Measurements from ENCODE around the gene PDLIM1. TPM values are rescaled to one million over a fixed set of nuclear protein-coding genes. Genes with fewer than 3 reads are reported as not detected.

Gene PDLIM1
- total and polyA plus RNA-seq, 2 of the 8 experiments (the other 6 are each of a cell fraction or from before 2014, with no cell fraction given) = 169 to 245 TPM

DNA sequence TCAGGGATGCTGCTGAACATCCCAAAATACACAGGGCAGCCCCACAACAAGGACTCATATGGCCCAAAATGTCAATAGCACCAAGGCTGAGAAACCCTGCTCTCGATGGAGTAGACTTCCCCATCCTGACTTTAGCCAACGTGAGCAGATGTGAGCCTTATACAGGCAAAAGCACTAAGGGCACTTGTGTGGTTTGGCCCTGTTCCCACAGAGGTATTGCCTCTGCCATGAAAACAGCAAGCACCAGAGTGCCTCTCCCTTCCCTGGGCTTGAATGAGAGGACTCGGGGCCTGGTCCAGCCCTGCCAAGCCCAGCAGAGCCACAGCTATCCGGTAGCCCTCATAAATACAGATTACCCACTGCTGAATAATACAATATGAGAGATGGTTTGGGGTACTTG is 49.3 kb downstream of the PDLIM1 start:
- WGBS, 2 experiments (ENCODE audit: extremely low coverage in 1 of 2, insufficient coverage in 1 of 2, insufficient read length in 1 of 2, insufficient replicate concordance in 2 of 2, low coverage in 1 of 2, low lambda C conversion rate in 2 of 2, missing lambda C conversion rate in 1 of 2) = 91% methylated on average over 4 of the region's 4 CpGs; no CpG with 5 or more reads in 1 of the 2 experiments
- H3K23me2 ChIP-seq (ENCODE audit: low read depth, low read length) = no peaks in the 10 kb centered on the region
- no peak overlapping the region for H3K27ac ChIP-seq (ENCODE audit: low read depth, low read length)
- TF ChIP-seq SP1 (IDR thresholded peaks at IDR 0.05; ENCODE audit: low read depth, low read length) = no peak
- TF ChIP-seq KDM4A (IDR thresholded peaks at IDR 0.05; ENCODE audit: low read depth, low read length, severe bottlenecking) = no peak
- TF ChIP-seq, protein P1, sequence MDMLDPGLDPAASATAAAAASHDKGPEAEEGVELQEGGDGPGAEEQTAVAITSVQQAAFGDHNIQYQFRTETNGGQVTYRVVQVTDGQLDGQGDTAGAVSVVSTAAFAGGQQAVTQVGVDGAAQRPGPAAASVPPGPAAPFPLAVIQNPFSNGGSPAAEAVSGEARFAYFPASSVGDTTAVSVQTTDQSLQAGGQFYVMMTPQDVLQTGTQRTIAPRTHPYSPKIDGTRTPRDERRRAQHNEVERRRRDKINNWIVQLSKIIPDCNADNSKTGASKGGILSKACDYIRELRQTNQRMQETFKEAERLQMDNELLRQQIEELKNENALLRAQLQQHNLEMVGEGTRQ (IDR thresholded peaks at IDR 0.05; ENCODE audit: low read length) = no peak
- no peak for TF ChIP-seq POU5F1 (IDR thresholded peaks at IDR 0.05; ENCODE audit: low read depth, low read length)
- TF ChIP-seq KDM1A (IDR thresholded peaks at IDR 0.05; ENCODE audit: borderline replicate concordance, low read length) = no peak
- TF ChIP-seq ZNF274 (IDR thresholded peaks at IDR 0.05; ENCODE audit: borderline replicate concordance, extremely low read depth, low read length) = no peak
- TF ChIP-seq CHD2 (IDR thresholded peaks at IDR 0.05; ENCODE audit: low read length) = no peak
- TF ChIP-seq CBX5 (IDR thresholded peaks at IDR 0.05; ENCODE audit: low read depth, low read length) = no peak
- TF ChIP-seq MAFK (IDR thresholded peaks at IDR 0.05; ENCODE audit: low read depth, low read length) = no peak
- no peak for TF ChIP-seq GABPA (IDR thresholded peaks at IDR 0.05; ENCODE audit: borderline replicate concordance, insufficient read depth, low read length)
- TF ChIP-seq NANOG (IDR thresholded peaks at IDR 0.05; ENCODE audit: insufficient read depth, low read depth, low read length, poor library complexity, severe bottlenecking) = no peak
- no peak for TF ChIP-seq HDAC2 (IDR thresholded peaks at IDR 0.05; ENCODE audit: borderline replicate concordance in 1 of 2, low read depth in 2 of 2, low read length in 2 of 2)

More for the DNA sequence above, 49.3 kb downstream of the PDLIM1 start:
- Histone ChIP-seq H2AFZ (ENCODE audit: low read length) (no peak overlapping the region), H3K4ac (replicated peaks; ENCODE audit: insufficient read length, low read depth, low read length) (no peak overlapping the region), H3K18ac (ENCODE audit: extremely low read depth, low read length) (no peak overlapping the region; the same call in 1 of the 2 replicates), H3K4me2 (ENCODE audit: insufficient read depth in 1 of 2, low read depth in 2 of 2, low read length in 2 of 2) (no peak overlapping the region), H2AK5ac (ENCODE audit: low read depth, low read length) (no peak overlapping the region), H2BK20ac (ENCODE audit: low read length) (no peak overlapping the region; the same call in 1 of the 2 replicates), H3K27me3 (replicated peaks in 1 of 4; ENCODE audit: control insufficient read depth in 3 of 4, extremely low read depth in 1 of 4, insufficient read depth in 3 of 4, low read length in 3 of 4) (no peaks in the 10 kb centered on the region), H3K9me3 (ENCODE audit: insufficient read depth in 2 of 2, low read depth in 1 of 2, low read length in 1 of 2) (peaks cover 0 to 3% of the 10 kb centered on the region in 2 experiments; a peak in 1 of 4 replicates), H2BK5ac (ENCODE audit: low read depth, low read length) (peak overlapping the region; percentile 83; the same call in 1 of the 2 replicates), H4K5ac (ENCODE audit: insufficient read length, low read depth, low read length) (no peak overlapping the region), H3K14ac (ENCODE audit: insufficient read length) (no peak overlapping the region), H4K8ac (ENCODE audit: extremely low read depth, insufficient read depth, low read length) (peak overlapping the region; percentile 36; the same call in 1 of the 2 replicates), H3K4me1 (replicated peaks in 1 of 4; ENCODE audit: control insufficient read depth in 3 of 4, insufficient read depth in 4 of 4, low read length in 3 of 4) (0 out of 7 replicates have a peak, but pooled peaks cover 0 to 2% (median 0%) of the 10 kb centered on the region in 4 experiments), H2BK15ac (ENCODE audit: low read length) (0 out of 2 replicates have a peak overlapping the region, but pooled peaks have one; percentile 6), H3K79me1 (ENCODE audit: low read depth, low read length) (no peaks in the 10 kb centered on the region; the same call in 1 of the 2 replicates), H3K4me3 (ENCODE audit: extremely low read depth in 1 of 4, insufficient read depth in 2 of 4, low read depth in 3 of 4, low read length in 4 of 4) (no peak overlapping the region), H4K91ac (replicated peaks; ENCODE audit: insufficient read length, low read length) (peak overlapping the region; percentile 6), H3K9ac (replicated peaks in 1 of 4; ENCODE audit: extremely low read depth in 1 of 4, low read depth in 3 of 4, low read length in 3 of 4) (no peak overlapping the region), H3K36me3 (ENCODE audit: control insufficient read depth in 2 of 4, insufficient read depth in 4 of 4, low read length in 3 of 4) (peaks cover 12 to 63% (median 39%) of the 10 kb centered on the region in 4 experiments), H3K56ac (replicated peaks; ENCODE audit: insufficient read length, low read depth, low read length) (no peak overlapping the region), H4K20me1 (replicated peaks in 1 of 2; ENCODE audit: control insufficient read depth in 1 of 2, insufficient read depth in 2 of 2, low read length in 2 of 2) (no peaks in the 10 kb centered on the region), H2BK120ac (replicated peaks; ENCODE audit: low read depth, low read length) (no peak overlapping the region), H2BK12ac (ENCODE audit: low read depth, low read length) (peak overlapping the region; percentile 52; the same call in 1 of the 2 replicates), H3K79me2 (ENCODE audit: control insufficient read depth in 1 of 2, insufficient read depth in 2 of 2, low read length in 2 of 2) (peaks cover 0 to 15% of the 10 kb centered on the region in 2 experiments; a peak in 1 of 4 replicates), H3K23ac (ENCODE audit: insufficient read length) (no peak overlapping the region)
- DNase-seq (ENCODE audit: low read depth in 1 of 2, low spot score in 2 of 2) = no peak
- POLR2A ChIA-PET (ENCODE audit: partially characterized antibody) = interaction anchor here (1.6 to 6.6 kb wide), 2 partner anchors 11 to 40 kb away, joined by 3 to 57 read pairs; no protein-coding TSS in a partner anchor
- no peak for FAIRE-seq
- CTCF ChIA-PET (ENCODE audit: partially characterized antibody) = interaction anchor here (1.0 to 16.4 kb wide), 13 partner anchors 10 to 150 kb away, joined by 3 to 363 read pairs (median 4); partner anchors contain the start of gene ACSM6

All from H1 (cell line).